Activated CD4-positive, alpha-beta memory T cell treated with anti-CD3 and anti-CD28 coated beads, Interleukin-2, amount 10 ng/mL, durations not matched to agents 7 days and 5 days (primary cell): Measurements from ENCODE around the gene CEACAM3. TPM values are rescaled to one million over a fixed set of nuclear protein-coding genes. Genes with fewer than 3 reads are reported as not detected.
A peak's percentile ranks its signal among the peaks of the same experiment; 100 is the strongest.
"Not testable (repeated sequence)": the region's sequence is repeated elsewhere in the genome, so short reads cannot be mapped to it uniquely, and the experiment has no call there.

Source experiments
- CTCF ChIA-PET: fragments of 350-600 bp; sonication (Branson Sonifier 250); formaldehyde crosslinking; loops from one replicate; lab custom pipeline; 2021; ENCODE audit warnings: antibody characterized with exemption, inconsistent platforms; lab: Charles Lee
- POLR2A ChIA-PET: fragments of 350-600 bp; sonication (Branson Sonifier 250); formaldehyde crosslinking; loops from one replicate; lab custom pipeline; 2021; ENCODE audit warnings: antibody characterized with exemption; lab: Charles Lee
- DNase-seq: peaks from one replicate; pipeline ENCODE4 v3.0.0-alpha.2; 2020
- H3K27ac Mint-ChIP-seq: one replicate; pipeline ENCODE4 v1.8.0; 2021; ENCODE audit warnings: mild to moderate bottlenecking, mixed read lengths
- H3K27me3 Mint-ChIP-seq: one replicate; pipeline ENCODE4 v1.8.0; 2021; ENCODE audit warnings: mixed read lengths
- H3K36me3 Mint-ChIP-seq: one replicate; pipeline ENCODE4 v1.8.0; 2021; ENCODE audit warnings: low read depth, mixed read lengths
- H3K4me1 Mint-ChIP-seq: one replicate; pipeline ENCODE4 v1.8.0; 2021; ENCODE audit warnings: mixed read lengths
- H3K4me3 Mint-ChIP-seq: one replicate; pipeline ENCODE4 v1.8.0; 2021; ENCODE audit warnings: mild to moderate bottlenecking, mixed read lengths
- H3K9me3 Mint-ChIP-seq: one replicate; pipeline ENCODE4 v1.8.0; 2021; ENCODE audit warnings: mixed read lengths
- total RNA-seq, 2 experiments: library from RNA; stranded (reverse); gene quantifications; one replicate each; pipeline ENCODE4 v1.2.3, GENCODE V29; 2021

Gene CEACAM3
- total RNA-seq, 2 experiments from 2014 or later = not detected

DNA sequence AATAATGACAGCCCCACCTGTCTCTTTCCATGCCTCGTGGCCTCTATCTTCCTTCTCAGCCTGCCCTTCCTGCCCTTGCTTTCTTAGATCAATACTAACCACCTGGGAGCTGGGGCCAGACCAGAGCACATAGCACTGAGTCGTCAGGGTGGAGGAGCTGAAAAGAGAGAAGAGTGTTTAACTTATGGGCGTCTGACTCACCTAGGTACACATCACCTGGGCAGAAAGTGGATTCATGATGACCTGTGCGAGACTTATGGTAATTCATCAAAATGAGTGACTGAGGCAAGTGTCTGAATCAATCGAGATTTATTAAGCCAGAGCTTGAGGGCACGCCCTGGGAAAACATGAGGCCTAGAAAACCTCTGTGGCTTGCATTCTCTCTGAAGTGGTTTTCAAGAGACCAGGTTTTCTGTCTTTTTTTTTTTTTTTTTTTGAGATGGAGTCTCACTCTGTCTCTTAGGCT lies 21.8 kb upstream of the CEACAM3 start:
- DNase-seq = peak; percentile 52
- Mint-ChIP-seq H3K4me1 (peaks cover 27% of the 10 kb centered on the region), H3K9me3 (no peaks in the 10 kb centered on the region), H3K27me3 (peaks cover 72% of the 10 kb centered on the region), H3K27ac (peak overlapping the region; percentile 21), H3K36me3 (no peaks in the 10 kb centered on the region), H3K4me3 (no peak overlapping the region)
- POLR2A ChIA-PET = interaction anchor here (2.0 kb wide), 1 partner anchor 10 kb away, joined by 6 read pairs; no protein-coding TSS in a partner anchor
- CTCF ChIA-PET = interaction anchor here (0.7 to 7.5 kb wide), 8 partner anchors 10 to 380 kb away, joined by 3 to 69 read pairs (median 4); partner anchors contain the start of gene CEACAM6

- CTCF ChIA-PET = interaction anchor here (1.2 to 7.5 kb wide), 4 partner anchors 17 to 70 kb away, joined by 4 to 69 read pairs (median 8); partner anchors contain the start of genes CEACAM3 and CEACAM6
Measured at GRCh38 chr19:41776700-41777099, 19.7 kb upstream of the CEACAM3 start.

GRCh38 chr19:41783612-41784011 lies 12.8 kb upstream of the CEACAM3 start:
- H3K36me3 Mint-ChIP-seq = no peaks in the 10 kb centered on the region
- ChIA-PET POLR2A (no interaction called here), CTCF (interaction anchor here (0.7 to 5.8 kb wide), 4 partner anchors 9 to 61 kb away, joined by 3 to 139 read pairs (median 10); partner anchors contain the start of genes CEACAM6, DMRTC2 and LYPD4)
- DNase-seq = no peak
- peaks cover 17% of the 10 kb centered on the region for H3K4me1 Mint-ChIP-seq
- no peaks in the 10 kb centered on the region for H3K9me3 Mint-ChIP-seq
- no peak overlapping the region for H3K27ac Mint-ChIP-seq
- no peak overlapping the region for H3K4me3 Mint-ChIP-seq
- H3K27me3 Mint-ChIP-seq = peaks cover 64% of the 10 kb centered on the region

More at GRCh38 chr19:41776700-41777099, 19.7 kb upstream of the CEACAM3 start:
- Mint-ChIP-seq H3K36me3 (no peaks in the 10 kb centered on the region), H3K4me3 (no peak overlapping the region), H3K27me3 (peaks cover 77% of the 10 kb centered on the region), H3K9me3 (no peaks in the 10 kb centered on the region), H3K27ac (no peak overlapping the region), H3K4me1 (peaks cover 25% of the 10 kb centered on the region)
- POLR2A ChIA-PET = no interaction called here
- DNase-seq = no peak

DNA sequence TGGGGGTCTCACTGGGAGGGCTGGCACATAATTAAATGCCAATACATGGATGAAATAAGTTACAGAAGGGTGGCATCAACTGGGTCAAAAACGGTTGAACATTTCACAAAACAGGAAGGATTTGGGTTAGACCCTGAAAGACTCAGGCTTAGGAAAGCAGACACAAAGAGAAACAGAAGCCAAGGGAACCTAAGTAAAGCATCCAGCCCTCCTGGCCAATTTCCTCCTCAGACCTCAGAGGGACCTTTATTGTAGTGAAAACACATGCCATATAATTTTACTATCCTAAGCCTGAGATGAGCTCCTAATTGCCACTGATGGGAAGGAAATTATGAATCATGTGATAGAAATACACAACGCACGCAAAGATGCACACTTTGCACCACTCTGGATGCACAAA lies 12.1 kb upstream of the CEACAM3 start:
- POLR2A ChIA-PET = interaction anchor here (1.6 to 1.9 kb wide), 2 partner anchors 9 to 31 kb away, joined by 6 to 8 read pairs; no protein-coding TSS in a partner anchor
- Mint-ChIP-seq H3K36me3 (no peaks in the 10 kb centered on the region), H3K4me1 (peaks cover 17% of the 10 kb centered on the region), H3K4me3 (no peak overlapping the region), H3K9me3 (no peaks in the 10 kb centered on the region), H3K27ac (no peak overlapping the region), H3K27me3 (peaks cover 62% of the 10 kb centered on the region)
- CTCF ChIA-PET = interaction anchor here (1.1 to 5.8 kb wide), 8 partner anchors 9 to 77 kb away, joined by 3 to 139 read pairs (median 6); partner anchors contain the start of gene CEACAM6
- no peak for DNase-seq

- Mint-ChIP-seq H3K4me3 (no peak overlapping the region), H3K36me3 (no peaks in the 10 kb centered on the region), H3K9me3 (no peaks in the 10 kb centered on the region), H3K27ac (no peak overlapping the region), H3K27me3 (peaks cover 61% of the 10 kb centered on the region), H3K4me1 (peaks cover 17% of the 10 kb centered on the region)
- ChIA-PET POLR2A (interaction anchor here (1.6 to 1.9 kb wide), 2 partner anchors 10 to 32 kb away, joined by 6 to 8 read pairs; no protein-coding TSS in a partner anchor), CTCF (interaction anchor here (1.1 to 5.8 kb wide), 10 partner anchors 8 to 78 kb away, joined by 3 to 139 read pairs (median 6); partner anchors contain the start of genes CEACAM3 and CEACAM6)
- no peak for DNase-seq
Measured at GRCh38 chr19:41784743-41785142, 11.6 kb upstream of the CEACAM3 start.

- Mint-ChIP-seq H3K4me3 (no peak overlapping the region), H3K27me3 (peaks cover 55% of the 10 kb centered on the region), H3K36me3 (no peaks in the 10 kb centered on the region), H3K27ac (no peak overlapping the region), H3K9me3 (no peaks in the 10 kb centered on the region), H3K4me1 (peaks cover 17% of the 10 kb centered on the region)
- DNase-seq = peak; percentile 79
- CTCF ChIA-PET = interaction anchor here (0.6 to 5.8 kb wide), 10 partner anchors 10 to 402 kb away, joined by 3 to 139 read pairs (median 4); partner anchors contain the start of genes CEACAM3 and CEACAM6
- POLR2A ChIA-PET = interaction anchor here (0.6 to 1.9 kb wide), 3 partner anchors 11 to 33 kb away, joined by 3 to 8 read pairs (median 6); no protein-coding TSS in a partner anchor
Measured at GRCh38 chr19:41785653-41786052, 10.7 kb upstream of the CEACAM3 start.

DNA sequence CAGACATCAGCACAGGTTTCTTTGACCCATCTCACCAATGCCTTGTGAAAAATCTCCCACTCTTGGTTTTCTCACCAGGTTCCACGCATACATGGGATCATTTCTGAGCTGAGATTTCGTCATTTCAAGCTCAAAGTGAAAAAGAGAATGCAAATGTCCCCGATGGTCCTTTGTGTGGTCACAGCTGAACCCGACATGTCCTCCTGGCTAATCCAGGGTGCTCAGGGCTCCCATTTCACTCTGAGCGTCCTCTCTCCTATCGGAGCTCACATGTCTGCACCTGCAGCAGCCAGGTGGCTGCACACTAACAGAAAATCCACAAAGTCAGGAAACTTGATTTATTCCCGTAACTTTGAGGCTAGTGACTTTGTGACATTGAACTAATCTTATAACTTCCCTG lies 9.3 kb upstream of the CEACAM3 start:
- Mint-ChIP-seq H3K9me3 (no peaks in the 10 kb centered on the region), H3K27ac (no peak overlapping the region), H3K4me1 (peaks cover 17% of the 10 kb centered on the region), H3K4me3 (no peak overlapping the region), H3K27me3 (peaks cover 49% of the 10 kb centered on the region), H3K36me3 (no peaks in the 10 kb centered on the region)
- POLR2A ChIA-PET = no interaction called here
- no peak for DNase-seq
- CTCF ChIA-PET = interaction anchor here (0.6 to 5.8 kb wide), 2 partner anchors 34 to 80 kb away, joined by 3 to 139 read pairs; partner anchors contain the start of gene CEACAM6

- H3K4me1 Mint-ChIP-seq = peaks cover 17% of the 10 kb centered on the region
- DNase-seq, H3K4me3 Mint-ChIP-seq, CTCF ChIA-PET, H3K27ac Mint-ChIP-seq, H3K36me3 Mint-ChIP-seq, POLR2A ChIA-PET, H3K9me3 Mint-ChIP-seq: not testable (repeated sequence)
- peaks cover 57% of the 10 kb centered on the region for H3K27me3 Mint-ChIP-seq
Measured at GRCh38 chr19:41788518-41788917, 7.9 kb upstream of the CEACAM3 start.

- POLR2A ChIA-PET, H3K4me3 Mint-ChIP-seq, H3K36me3 Mint-ChIP-seq, H3K27ac Mint-ChIP-seq, CTCF ChIA-PET, H3K9me3 Mint-ChIP-seq, DNase-seq: not testable (repeated sequence)
- H3K27me3 Mint-ChIP-seq = peaks cover 55% of the 10 kb centered on the region
- peaks cover 17% of the 10 kb centered on the region for H3K4me1 Mint-ChIP-seq
Measured at GRCh38 chr19:41789053-41789452, 7.3 kb upstream of the CEACAM3 start.

GRCh38 chr19:41792513-41793413 lies 3.6 kb upstream of the CEACAM3 start:
- CTCF ChIA-PET = interaction anchor here (0.5 to 6.5 kb wide), 25 partner anchors 9 to 1700 kb away, joined by 3 to 76 read pairs (median 7); partner anchors contain the start of gene RABAC1

GRCh38 chr19:41793414-41793727 lies 3.0 kb upstream of the CEACAM3 start:
- DNase-seq = no peak
- H3K36me3 Mint-ChIP-seq = no peaks in the 10 kb centered on the region
- ChIA-PET POLR2A (interaction anchor here (0.9 kb wide), 1 partner anchor 28 kb away, joined by 3 read pairs; no protein-coding TSS in a partner anchor), CTCF (interaction anchor here (0.5 to 6.5 kb wide), 23 partner anchors 8 to 1699 kb away, joined by 3 to 76 read pairs (median 8); no protein-coding TSS in a partner anchor)
- no peak overlapping the region for H3K27ac Mint-ChIP-seq
- no peaks in the 10 kb centered on the region for H3K9me3 Mint-ChIP-seq
- no peaks in the 10 kb centered on the region for H3K4me1 Mint-ChIP-seq
- H3K27me3 Mint-ChIP-seq = peaks cover 38% of the 10 kb centered on the region
- H3K4me3 Mint-ChIP-seq = no peak overlapping the region

More at GRCh38 chr19:41792513-41793413, 3.6 kb upstream of the CEACAM3 start:
- H3K4me1 Mint-ChIP-seq = no peaks in the 10 kb centered on the region
- peaks cover 39% of the 10 kb centered on the region for H3K27me3 Mint-ChIP-seq
- H3K36me3 Mint-ChIP-seq = no peaks in the 10 kb centered on the region
- DNase-seq = peak; percentile 47
- H3K27ac Mint-ChIP-seq = no peak overlapping the region
- H3K4me3 Mint-ChIP-seq = no peak overlapping the region
- POLR2A ChIA-PET = interaction anchor here (0.9 kb wide), 1 partner anchor 29 kb away, joined by 3 read pairs; no protein-coding TSS in a partner anchor
- no peaks in the 10 kb centered on the region for H3K9me3 Mint-ChIP-seq

GRCh38 chr19:41795031-41795461 lies 1.3 kb upstream of the CEACAM3 start:
- no peaks in the 10 kb centered on the region for H3K36me3 Mint-ChIP-seq
- ChIA-PET POLR2A (interaction anchor here (0.6 kb wide), 1 partner anchor 141 kb away, joined by 3 read pairs; no protein-coding TSS in a partner anchor), CTCF (interaction anchor here (0.7 to 6.5 kb wide), 21 partner anchors 9 to 255 kb away, joined by 3 to 76 read pairs (median 5); partner anchors contain the start of gene RPS19)
- DNase-seq = peak; percentile 62
- no peaks in the 10 kb centered on the region for H3K9me3 Mint-ChIP-seq
- H3K4me3 Mint-ChIP-seq = no peak overlapping the region
- H3K27me3 Mint-ChIP-seq = peaks cover 30% of the 10 kb centered on the region
- H3K4me1 Mint-ChIP-seq = no peaks in the 10 kb centered on the region
- H3K27ac Mint-ChIP-seq = no peak overlapping the region
